HG03064 (cell line): ENCODE measurements around the gene FNDC7.
"Not testable (repeated sequence)": the region's sequence is repeated elsewhere in the genome, so short reads cannot be mapped to it uniquely, and the experiment has no call there.

Experiments used
- ATAC-seq: cut with Tn5 transposase; IDR thresholded peaks from one replicate; pipeline ENCODE4 v1.9.1; 2021; ENCODE audit warnings: low read depth; ENCODE audit not compliant: unreplicated experiment

Gene FNDC7

GRCh38 chr1:108699375-108700332 lies 13.1 kb upstream of the FNDC7 start:
- ATAC-seq, result no peak

GRCh38 chr1:108701176-108701849 lies 11.4 kb upstream of the FNDC7 start:
- ATAC-seq, result no peak

DNA sequence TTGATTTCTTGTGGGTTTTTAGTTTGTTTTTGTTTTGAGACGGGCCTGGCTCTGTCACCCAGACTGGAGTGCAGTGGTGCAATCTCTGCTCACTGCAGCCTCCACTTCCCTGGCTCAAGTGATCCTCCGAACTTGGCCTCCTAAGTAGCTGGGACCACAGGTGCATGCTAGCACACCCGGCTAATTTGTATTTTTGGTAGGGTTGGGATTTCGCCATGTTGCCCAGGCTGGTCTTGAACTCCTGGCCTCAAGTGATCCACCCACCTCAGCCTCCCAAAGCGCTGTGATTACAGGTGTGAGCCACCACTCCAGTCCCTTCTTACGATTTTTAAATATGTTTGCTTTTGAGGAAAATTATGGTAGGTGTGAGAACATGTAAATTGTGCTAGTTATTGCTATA lies 10.6 kb upstream of the FNDC7 start:
- not testable (repeated sequence) for ATAC-seq

GRCh38 chr1:108703939-108704338 lies 8.8 kb upstream of the FNDC7 start:
- ATAC-seq, result no peak

DNA sequence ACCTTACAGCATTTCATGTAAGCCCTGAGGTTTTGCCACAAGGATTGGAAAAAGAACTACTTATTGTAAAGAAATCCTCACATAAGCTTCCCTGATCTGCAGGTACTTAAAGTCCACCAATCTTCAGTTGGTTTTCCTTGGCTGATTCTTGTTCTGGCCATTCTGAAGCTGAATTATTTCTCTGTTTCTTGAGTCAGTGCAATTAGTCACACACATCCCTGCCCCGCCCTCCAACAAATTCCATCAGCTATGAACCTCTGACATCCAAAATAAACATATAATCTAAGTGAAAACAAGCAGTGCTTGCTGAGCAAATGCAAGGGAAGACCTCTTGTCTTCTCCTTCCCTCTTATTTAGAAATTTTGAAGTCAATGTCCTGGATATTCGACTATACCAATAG lies 8.2 kb upstream of the FNDC7 start:
- no peak for ATAC-seq

GRCh38 chr1:108706643-108707042 lies 6.1 kb upstream of the FNDC7 start:
- no peak for ATAC-seq

- ATAC-seq, result no peak
Observed at GRCh38 chr1:108708691-108709660, 3.7 kb upstream of the FNDC7 start.

- ATAC-seq, result no peak
Observed at GRCh38 chr1:108715932-108716331, 3.2 kb downstream of the FNDC7 start.

DNA sequence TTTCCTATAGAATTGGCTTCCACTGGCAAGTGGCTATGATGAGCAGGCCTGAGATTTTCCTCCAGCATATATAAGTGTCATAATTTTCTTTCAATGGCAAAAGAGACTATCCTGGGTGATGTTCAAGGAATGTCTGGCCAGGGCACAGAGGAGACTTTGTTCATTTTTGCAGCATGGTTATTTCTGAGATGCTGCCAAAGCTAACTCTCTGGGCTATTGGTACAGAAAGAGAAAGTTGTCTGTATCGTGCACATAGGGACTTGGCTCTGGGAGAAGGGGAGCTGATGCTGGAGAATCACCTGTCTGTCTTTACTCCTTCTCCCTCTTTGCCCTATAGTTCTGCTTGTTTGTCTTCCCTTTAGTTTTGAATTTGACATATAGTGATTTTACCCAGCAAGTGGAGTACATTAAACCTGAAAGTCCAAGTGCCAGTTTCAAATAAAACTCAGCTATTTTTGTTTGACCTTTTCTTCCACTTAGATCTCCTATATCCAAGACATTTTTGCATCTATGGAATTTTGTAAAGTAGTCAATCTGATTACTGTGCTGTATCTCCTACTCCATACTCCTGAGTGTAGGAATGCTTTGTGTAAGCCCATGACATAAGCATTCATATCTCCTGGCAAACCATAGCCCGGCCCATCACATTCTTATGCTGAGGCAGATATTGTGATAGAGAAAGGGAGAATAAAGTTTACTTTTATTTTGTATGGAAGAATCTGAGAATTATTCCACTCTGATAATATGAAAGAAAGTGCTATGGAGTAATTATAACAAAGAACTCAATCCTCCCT lies 3.9 kb downstream of the FNDC7 start:
- ATAC-seq, result no peak

- ATAC-seq, result no peak
Observed at GRCh38 chr1:108717774-108718316, 5.1 kb downstream of the FNDC7 start.

- no peak for ATAC-seq
Observed at GRCh38 chr1:108718927-108719655, 6.4 kb downstream of the FNDC7 start.

DNA sequence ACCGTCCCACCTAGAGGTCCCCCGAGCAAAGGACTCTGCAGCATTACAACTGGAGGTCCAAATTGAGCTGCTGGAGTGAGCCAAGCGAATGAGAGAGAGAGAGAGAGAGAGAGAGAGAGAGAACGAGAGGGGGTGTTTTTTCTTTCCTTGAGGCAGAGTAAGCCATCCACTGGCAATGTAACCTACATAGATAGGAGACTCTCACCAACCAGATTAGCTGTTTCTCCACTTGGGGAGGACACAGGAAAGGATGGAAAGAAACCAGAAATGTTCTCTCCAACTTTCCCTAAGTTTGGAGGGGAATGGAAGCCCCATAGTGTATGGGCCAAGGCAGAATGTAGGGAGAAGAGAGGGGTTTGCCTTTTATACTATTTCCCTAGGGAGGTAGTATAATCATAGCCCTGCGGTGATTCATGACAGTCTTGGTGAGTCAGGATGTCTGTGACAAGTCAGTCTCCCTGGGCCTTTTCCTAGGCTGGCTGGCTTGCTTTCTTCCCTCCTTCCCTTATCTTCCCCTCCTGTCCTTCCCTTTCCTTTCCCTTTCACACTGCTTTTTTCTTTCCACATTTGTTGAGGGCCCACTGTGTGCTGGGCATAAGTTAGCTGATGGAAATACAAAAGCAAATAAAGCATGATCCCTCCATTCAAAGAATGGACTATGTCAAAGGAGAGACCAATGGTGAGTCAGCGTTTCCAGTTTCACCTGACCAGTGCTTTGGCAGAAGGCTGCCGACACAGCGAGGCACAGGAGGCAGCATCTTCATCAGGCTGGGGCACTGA lies 7.1 kb downstream of the FNDC7 start:
- ATAC-seq, result no peak

- ATAC-seq, result no peak
Observed at GRCh38 chr1:108722292-108722691, 9.6 kb downstream of the FNDC7 start.

GRCh38 chr1:108725906-108726305 lies 13.2 kb downstream of the FNDC7 start:
- no peak for ATAC-seq

DNA sequence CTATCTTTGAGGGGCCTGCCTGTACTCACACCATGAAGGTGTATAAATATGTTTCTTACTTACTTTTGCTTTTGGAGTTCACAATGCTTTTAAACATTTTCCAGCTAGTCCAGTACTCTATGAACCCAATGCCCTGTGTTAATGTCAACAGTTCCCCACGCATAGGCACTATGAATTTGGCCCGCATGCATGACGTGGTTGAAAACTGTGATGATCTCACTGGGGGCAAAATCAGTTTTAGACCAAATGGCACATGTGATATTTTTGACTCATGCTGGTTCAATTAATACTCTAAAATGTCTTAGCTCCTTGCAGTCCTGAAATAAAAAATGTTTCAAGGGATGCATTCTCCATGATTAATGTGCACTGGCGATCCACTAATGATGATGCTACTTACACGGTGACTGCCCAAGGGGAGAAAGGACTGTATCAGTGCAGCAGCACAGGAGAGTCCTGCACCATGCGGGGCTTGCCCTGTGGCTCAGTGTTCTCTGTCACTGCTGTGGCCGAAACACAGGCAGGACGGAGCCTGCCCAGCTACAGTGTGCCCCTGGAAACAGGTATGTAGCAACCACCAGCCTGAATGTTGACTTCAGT lies 15.7 kb downstream of the FNDC7 start:
- ATAC-seq, result no peak

- ATAC-seq, result no peak
Observed at GRCh38 chr1:108729481-108729880, 16.8 kb downstream of the FNDC7 start.

- no peak for ATAC-seq
Observed at GRCh38 chr1:108732398-108732797, 19.7 kb downstream of the FNDC7 start.
